HG02610 (cell line): Measurements from ENCODE around the gene RAB35.

Source experiments
- ATAC-seq: cut with Tn5 transposase; IDR thresholded peaks from one replicate; pipeline ENCODE4 v1.9.1; 2021; ENCODE audit warnings: mild to moderate bottlenecking, moderate library complexity; ENCODE audit not compliant: unreplicated experiment

Gene RAB35

GRCh38 chr12:120109570-120110267 lies 6.8 kb downstream of the RAB35 start:
- no peak for ATAC-seq

GRCh38 chr12:120106151-120106550 lies 10.4 kb downstream of the RAB35 start:
- no peak for ATAC-seq

- no peak for ATAC-seq
These were observed 13.2 kb downstream of the RAB35 start for GRCh38 chr12:120103371-120103770.

GRCh38 chr12:120103044-120103338 lies 13.6 kb downstream of the RAB35 start:
- no peak for ATAC-seq

- no peak for ATAC-seq
These were observed 14.1 kb downstream of the RAB35 start for GRCh38 chr12:120102189-120103043.

GRCh38 chr12:120101617-120102016 lies 14.9 kb downstream of the RAB35 start:
- ATAC-seq = no peak

GRCh38 chr12:120101182-120101581 lies 15.4 kb downstream of the RAB35 start:
- ATAC-seq = no peak

GRCh38 chr12:120100630-120101029 lies 15.9 kb downstream of the RAB35 start:
- ATAC-seq = no peak

GRCh38 chr12:120099738-120100137 lies 16.8 kb downstream of the RAB35 start:
- no peak for ATAC-seq

GRCh38 chr12:120098756-120099470 lies 17.6 kb downstream of the RAB35 start:
- ATAC-seq = no peak

- no peak for ATAC-seq
These were observed 19.8 kb downstream of the RAB35 start for GRCh38 chr12:120096671-120097202.

GRCh38 chr12:120095736-120096135 lies 20.8 kb downstream of the RAB35 start:
- no peak for ATAC-seq

- no peak for ATAC-seq
These were observed 21.2 kb downstream of the RAB35 start for GRCh38 chr12:120095331-120095730.

GRCh38 chr12:120094485-120094884 lies 22.1 kb downstream of the RAB35 start:
- no peak for ATAC-seq

GRCh38 chr12:120093592-120094355 lies 22.8 kb downstream of the RAB35 start:
- ATAC-seq = no peak

- ATAC-seq = no peak
These were observed 23.3 kb downstream of the RAB35 start for GRCh38 chr12:120093336-120093591.

- ATAC-seq = no peak
These were observed 23.8 kb downstream of the RAB35 start for GRCh38 chr12:120092551-120093335.

GRCh38 chr12:120091371-120092090 lies 25.0 kb downstream of the RAB35 start:
- no peak for ATAC-seq

- no peak for ATAC-seq
These were observed 25.8 kb downstream of the RAB35 start for GRCh38 chr12:120090626-120091295.
